Vagina (tissue), 2 donors: ENCODE data around the gene OR52N1. TPM values are rescaled to one million over a fixed set of nuclear protein-coding genes. Genes with fewer than 3 reads are reported as not detected.

Experiments used
- DNase-seq, 2 donors: peaks; one replicate each; pipeline ENCODE4 v3.0.0-alpha.2; 2017; ENCODE audit errors: extremely low spot score in 2 of 2
- H3K27ac ChIP-seq: fragments of 200-600 bp; sonication (generic); one replicate; pipeline ENCODE4 v1.5.1; 2019
- H3K27me3 ChIP-seq: fragments of 200-600 bp; sonication (generic); one replicate; pipeline ENCODE4 v1.5.1; 2019
- H3K36me3 ChIP-seq, 2 donors: fragments of 200-600 bp; sonication (generic); one replicate each; pipeline ENCODE4 v1.5.1; 2017 to 2019
- H3K4me1 ChIP-seq: fragments of 200-600 bp; sonication (generic); one replicate; pipeline ENCODE4 v1.5.1; 2019
- H3K4me3 ChIP-seq, 2 donors: fragments of 200-600 bp; sonication (generic); 1 replicate in 1 of 2; 2 replicates in 1 of 2; pipeline ENCODE4 v1.5.1; 2016 to 2019
- H3K9me3 ChIP-seq: fragments of 200-600 bp; sonication (generic); one replicate; pipeline ENCODE4 v1.5.1; 2019
- CTCF ChIP-seq, 3 experiments: fragments of 450-650 bp in 2 of 3; fragments of 200-600 bp in 1 of 3; sonication (generic) in 1 of 3; IDR thresholded peaks; one replicate each; pipeline ENCODE4 v1.5.1; 2017 to 2019; ENCODE audit warnings: antibody characterized with exemption in 3 of 3, mild to moderate bottlenecking in 2 of 3, moderate library complexity in 2 of 3
- POLR2A ChIP-seq, 2 donors: fragments of 450-650 bp; IDR thresholded peaks; one replicate each; pipeline ENCODE4 v1.6.1; 2017; ENCODE audit warnings: antibody characterized with exemption in 2 of 2, mild to moderate bottlenecking in 2 of 2, moderate library complexity in 2 of 2
- POLR2AphosphoS5 ChIP-seq, 2 donors: sonication (generic); formaldehyde crosslinking; IDR thresholded peaks; one replicate each; pipeline ENCODE4 v1.9.0; 2017; ENCODE audit warnings: antibody characterized with exemption in 2 of 2, mild to moderate bottlenecking in 2 of 2, low read depth in 1 of 2; ENCODE audit not compliant: insufficient read depth in 1 of 2
- intact Hi-C: fragments of 100-400 bp; cut with DNase I; formaldehyde crosslinking; loops from one replicate; pipeline ENCODE4 v1.15.1; 2023
- total RNA-seq: library from RNA; depleted of rRNA; stranded (reverse); fragments of >200 nt; gene quantifications from one replicate; pipeline ENCODE4 v1.2.3, GENCODE V29; 2016

OR52N1 gene
- total RNA-seq, 1 donor from 2014 or later = not detected

GRCh38 chr11:5737670-5738392 is 53.2 kb downstream of the OR52N1 start:
- Histone ChIP-seq H3K4me1 (no peaks in the 10 kb centered on the region), H3K4me3 (no peak overlapping the region), H3K27me3 (no peaks in the 10 kb centered on the region), H3K27ac (no peak overlapping the region), H3K36me3 (no peaks in the 10 kb centered on the region), H3K9me3 (no peaks in the 10 kb centered on the region)
- no peak for TF ChIP-seq CTCF (IDR thresholded peaks at IDR 0.05)
- intact Hi-C loops = no loop called here
- no peak for DNase-seq

- H3K27me3 ChIP-seq = no peaks in the 10 kb centered on the region
- no peak overlapping the region for H3K27ac ChIP-seq
- H3K4me1 ChIP-seq = no peaks in the 10 kb centered on the region
- intact Hi-C loops = no loop called here
- no peaks in the 10 kb centered on the region for H3K36me3 ChIP-seq
- TF ChIP-seq POLR2A (IDR thresholded peaks at IDR 0.05) (no peak), POLR2AphosphoS5 (IDR thresholded peaks at IDR 0.05; ENCODE audit: insufficient read depth in 1 of 2, low read depth in 1 of 2) (no peak), CTCF (IDR thresholded peaks at IDR 0.05) (no peak)
- no peak for DNase-seq
- no peak overlapping the region for H3K4me3 ChIP-seq
- no peaks in the 10 kb centered on the region for H3K9me3 ChIP-seq
These were observed 54.0 kb downstream of the OR52N1 start for GRCh38 chr11:5737091-5737490.

Other genes starting within 250 kb of the OR52N1 start
- gene OR52H1, start 242.7 kb downstream of the OR52N1 start, total RNA-seq = not detected
- not detected for gene OR52B6, start 210.4 kb downstream of the OR52N1 start, total RNA-seq
- gene TRIM6, start 194.6 kb downstream of the OR52N1 start, total RNA-seq = 3.9 TPM
- gene TRIM34, start 166.3 kb downstream of the OR52N1 start, total RNA-seq = 6.9 TPM
- gene TRIM5, start 106.2 kb downstream of the OR52N1 start, total RNA-seq = 20.4 TPM
- 32.7 TPM for gene TRIM22, start 101.5 kb downstream of the OR52N1 start, total RNA-seq
- not detected for gene OR56B1, start 54.8 kb downstream of the OR52N1 start, total RNA-seq
- gene OR52N4, start 37.0 kb downstream of the OR52N1 start, total RNA-seq = not detected
- not detected for gene OR52N5, start 7.9 kb downstream of the OR52N1 start, total RNA-seq
- gene OR52N2, start 17.7 kb upstream of the OR52N1 start, total RNA-seq = not detected
- gene OR52E6, start 50.6 kb upstream of the OR52N1 start, total RNA-seq = not detected
- gene OR52E8, start 66.4 kb upstream of the OR52N1 start, total RNA-seq = not detected
- gene OR52E4, start 89.4 kb upstream of the OR52N1 start, total RNA-seq = not detected
- gene OR52E5, start 101.9 kb upstream of the OR52N1 start, total RNA-seq = not detected
- gene OR56A3, start 151.0 kb upstream of the OR52N1 start, total RNA-seq = not detected
- gene OR56A5, start 177.2 kb upstream of the OR52N1 start, total RNA-seq = not detected
- gene OR52L1, start 195.7 kb upstream of the OR52N1 start, total RNA-seq = not detected
- gene OR56A4, start 215.7 kb upstream of the OR52N1 start, total RNA-seq = not detected
- not detected for gene OR56A1, start 239.5 kb upstream of the OR52N1 start, total RNA-seq